IMR-90 (cell line): ENCODE measurements around the gene TENT4B. TPM values are rescaled to one million over a fixed set of nuclear protein-coding genes. Genes with fewer than 3 reads are reported as not detected.

Experiments
- ATAC-seq: fragments of 200-7000 bp; cut with Tn5 transposase; 2 replicates; pipeline ENCODE4 v1.9.1; 2020; ENCODE audit warnings: low read depth, mild to moderate bottlenecking, moderate library complexity
- BruUV-seq: library from RNA; stranded (reverse); fragments of 400-500 nt; replicated peaks from 2 replicates; lab custom pipeline; 2021; lab: Mats Ljungman, UMichigan
- CTCF ChIA-PET: fragments of 300-600 bp; formaldehyde crosslinking; extraction: SDS; loops from one replicate; lab custom pipeline; 2021; ENCODE audit warnings: antibody characterized with exemption; lab: Yijun Ruan, JAX
- POLR2A ChIA-PET: fragments of 300-600 bp; sonication (Branson Sonifier 250); formaldehyde crosslinking; loops from one replicate; lab custom pipeline; 2022; ENCODE audit warnings: antibody characterized with exemption; ENCODE audit not compliant: unreplicated experiment; lab: Charles Lee
- DNase-seq: peaks from one replicate; pipeline ENCODE4 v3.0.0; 2013
- H2AFZ ChIP-seq: replicated peaks from 2 replicates; pipeline ENCODE3; 2013; ENCODE audit warnings: low read length, mild to moderate bottlenecking; ENCODE audit not compliant: poor library complexity
- H2AK5ac ChIP-seq: 2 replicates; pipeline ENCODE4 v1.6.1; 2013; ENCODE audit warnings: low read depth, low read length, inconsistent platforms
- H2AK9ac ChIP-seq: replicated peaks from 2 replicates; pipeline ENCODE3; 2013; ENCODE audit warnings: mild to moderate bottlenecking, low read depth, low read length, moderate library complexity; ENCODE audit not compliant: poor library complexity
- H2BK120ac ChIP-seq: 2 replicates; pipeline ENCODE4 v1.6.1; 2013; ENCODE audit warnings: low read depth, low read length, inconsistent platforms
- H2BK15ac ChIP-seq: 3 replicates; pipeline ENCODE4 v1.6.1; 2013; ENCODE audit warnings: low read depth, low read length, inconsistent platforms
- H2BK20ac ChIP-seq: 2 replicates; pipeline ENCODE4 v1.6.1; 2013; ENCODE audit warnings: low read depth, mild to moderate bottlenecking, inconsistent platforms, low read length, moderate library complexity
- H2BK5ac ChIP-seq: 2 replicates; pipeline ENCODE4 v1.6.1; 2013; ENCODE audit warnings: mild to moderate bottlenecking, low read depth, low read length, inconsistent platforms; ENCODE audit not compliant: poor library complexity, severe bottlenecking
- H3K14ac ChIP-seq: replicated peaks from 2 replicates; pipeline ENCODE4 v1.6.1; 2013; ENCODE audit warnings: low read depth, low read length, inconsistent platforms
- H3K18ac ChIP-seq: 2 replicates; pipeline ENCODE4 v1.6.1; 2013; ENCODE audit warnings: low read depth, low read length, control low read depth
- H3K23ac ChIP-seq: 2 replicates; pipeline ENCODE4 v1.6.1; 2013; ENCODE audit warnings: low read depth, low read length, inconsistent platforms
- H3K27ac ChIP-seq: 2 replicates; pipeline ENCODE4 v1.5.1; 2013; ENCODE audit warnings: mild to moderate bottlenecking, control low read depth, low read length; ENCODE audit not compliant: insufficient read depth
- H3K27me3 ChIP-seq: 2 replicates; pipeline ENCODE4 v1.6.1; 2013; ENCODE audit warnings: low read length; ENCODE audit not compliant: control insufficient read depth, insufficient read depth
- H3K36me3 ChIP-seq: 2 replicates; pipeline ENCODE4 v1.6.1; 2013; ENCODE audit warnings: low read length, mixed read lengths; ENCODE audit not compliant: control insufficient read depth, insufficient read depth
- H3K4ac ChIP-seq: 2 replicates; pipeline ENCODE4 v1.6.1; 2013; ENCODE audit warnings: low read depth, low read length, inconsistent platforms
- H3K4me1 ChIP-seq: 2 replicates; pipeline ENCODE4 v1.6.1; 2013; ENCODE audit warnings: low read length, mixed read lengths; ENCODE audit not compliant: control insufficient read depth, insufficient read depth
- H3K4me2 ChIP-seq: 2 replicates; pipeline ENCODE4 v1.6.1; 2013; ENCODE audit warnings: low read depth, mild to moderate bottlenecking, control low read depth, low read length, moderate library complexity
- H3K4me3 ChIP-seq: 2 replicates; pipeline ENCODE4 v1.5.1; 2013; ENCODE audit warnings: low read depth, mild to moderate bottlenecking, control low read depth, low read length, moderate library complexity; ENCODE audit not compliant: insufficient read depth
- H3K56ac ChIP-seq: 2 replicates; pipeline ENCODE4 v1.6.1; 2013; ENCODE audit warnings: low read length, inconsistent platforms; ENCODE audit not compliant: insufficient read depth; ENCODE audit errors: extremely low read depth
- H3K79me1 ChIP-seq, 2 experiments: 2 replicates each; pipeline ENCODE4 v1.6.1; 2013; ENCODE audit warnings: low read length in 2 of 2, inconsistent platforms in 1 of 2, low read depth in 1 of 2
- H3K9ac ChIP-seq: 2 replicates; pipeline ENCODE4 v1.6.1; 2013; ENCODE audit warnings: low read depth, low read length, control low read depth
- H3K9me1 ChIP-seq: 2 replicates; pipeline ENCODE4 v1.6.1; 2013; ENCODE audit warnings: low read length, inconsistent platforms; ENCODE audit not compliant: insufficient read depth
- H3K9me3 ChIP-seq: 2 replicates; pipeline ENCODE4 v1.6.1; 2013; ENCODE audit warnings: low read length; ENCODE audit not compliant: control insufficient read depth, insufficient read depth
- H4K20me1 ChIP-seq: 2 replicates; pipeline ENCODE4 v1.6.1; 2013; ENCODE audit warnings: low read length, inconsistent platforms; ENCODE audit not compliant: insufficient read depth
- H4K5ac ChIP-seq: 2 replicates; pipeline ENCODE4 v1.6.1; 2013; ENCODE audit warnings: mild to moderate bottlenecking, low read depth, low read length, control low read depth
- H4K8ac ChIP-seq, 2 experiments: 2 replicates each; pipeline ENCODE4 v1.6.1; 2013; ENCODE audit warnings: low read depth in 2 of 2, low read length in 2 of 2, control low read depth in 1 of 2, inconsistent platforms in 1 of 2
- H4K91ac ChIP-seq: 2 replicates; pipeline ENCODE4 v1.6.1; 2013; ENCODE audit warnings: low read depth, low read length, inconsistent platforms; ENCODE audit not compliant: insufficient read depth
- MXI1 ChIP-seq: IDR thresholded peaks from 2 replicates; pipeline ENCODE4 v1.6.1; 2012; ENCODE audit warnings: low read depth, mild to moderate bottlenecking, low read length, moderate library complexity, borderline replicate concordance
- WGBS, 2 experiments: methylation state at CpG; one replicate each; pipeline versions ENCODE4 v1.1.5 to v1.1.7; 2013; ENCODE audit warnings: missing lambda C conversion rate in 2 of 2; ENCODE audit not compliant: insufficient read length in 1 of 2; ENCODE audit errors: extremely low coverage in 2 of 2; 5-methylcytosine and 5-hydroxymethylcytosine counted together
- dilution Hi-C: fragments of 300-500 bp; cut with HindIII; formaldehyde crosslinking; loops from one replicate; pipeline ENCODE4 v1.14.3; 2018; ENCODE audit warnings: low sequenced_read_pairs; ENCODE audit not compliant: unreplicated experiment
- in situ Hi-C: fragments of 300-500 bp; cut with MboI; formaldehyde crosslinking; loops from 3 replicates; pipeline ENCODE4 v1.14.3; 2019; ENCODE audit warnings: low sequenced_read_pairs, inconsistent platforms, mixed read lengths
- intact Hi-C: fragments of 100-400 bp; cut with micrococcal nuclease; formaldehyde crosslinking; loops from 2 replicates; pipeline ENCODE4 v1.10.0; 2022
- polyA plus RNA-seq, 3 experiments: library from polyadenylated mRNA; depleted of rRNA; stranded (reverse); fragments of >200 nt; gene quantifications; 2 replicates each; pipeline ENCODE4 v1.2.3, GENCODE V29; 2012; ENCODE audit warnings: low replicate concordance in 1 of 3
- total RNA-seq: library from RNA; depleted of rRNA; stranded (reverse); fragments of >200 nt; gene quantifications from 2 replicates; pipeline ENCODE4 v1.2.3, GENCODE V29; 2012

Gene TENT4B
- total and polyA plus RNA-seq, 2 of the 4 experiments (the other 2 are of a cell fraction): 4.1 to 7.0 TPM

DNA sequence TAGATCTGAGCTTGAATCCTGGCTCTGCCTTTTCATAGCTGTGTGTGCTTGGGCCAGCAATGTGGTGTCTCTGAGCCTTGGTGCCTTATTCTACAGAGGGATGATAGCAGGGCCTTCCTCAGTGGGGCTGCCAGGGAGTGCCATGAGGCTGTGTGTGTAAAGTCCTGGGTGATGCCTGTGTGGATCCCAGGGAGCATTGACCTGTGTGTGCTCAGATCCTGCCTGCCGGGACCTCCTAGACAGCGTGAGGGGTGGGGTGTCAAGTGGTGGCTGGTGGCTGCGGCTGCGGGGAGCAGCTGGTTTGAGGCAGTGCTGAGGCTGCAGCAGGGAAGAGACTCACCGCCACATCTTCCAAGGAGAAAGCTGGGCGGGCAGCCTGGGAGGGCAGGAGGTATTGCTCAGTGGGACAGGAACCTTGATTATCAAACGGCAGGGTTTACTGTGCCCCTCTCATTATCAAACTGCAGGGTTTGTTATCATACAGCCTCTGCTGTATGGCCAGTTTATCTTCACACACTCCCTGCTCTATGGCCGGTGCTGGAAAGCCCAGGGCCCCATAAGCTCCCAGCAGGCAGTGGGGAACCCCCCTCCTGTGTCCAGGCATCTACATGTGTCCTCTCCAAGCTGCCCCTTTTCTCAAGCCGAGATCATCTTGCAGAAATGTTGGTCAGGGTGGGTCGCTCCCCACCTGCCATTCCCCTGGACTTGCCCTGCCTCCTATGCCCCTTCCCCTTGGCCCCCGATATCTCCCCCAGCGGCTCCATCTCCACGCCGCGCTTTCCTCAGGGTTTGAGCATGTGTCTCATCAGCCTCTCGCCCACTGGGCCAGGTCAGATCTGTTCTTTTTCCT, 110.2 kb downstream of the TENT4B start:
- Histone ChIP-seq H2BK20ac (no peak overlapping the region), H4K20me1 (no peaks in the 10 kb centered on the region), H3K14ac (no peak overlapping the region), H3K27ac (no peak overlapping the region), H3K56ac (no peak overlapping the region), H3K4me2 (no peak overlapping the region), H2AFZ (no peak overlapping the region), H4K8ac (0 out of 4 replicates have a peak overlapping the region, but pooled peaks of 1 of the 2 experiments have one; percentile 10), H3K18ac (no peak overlapping the region), H3K23ac (no peak overlapping the region; the same call in 1 of the 2 replicates), H2BK120ac (peak overlapping the region; percentile 26; the same call in 1 of the 2 replicates), H2BK5ac (no peak overlapping the region), H3K9ac (no peak overlapping the region), H3K36me3 (no peaks in the 10 kb centered on the region), H3K4me1 (peaks cover 24% of the 10 kb centered on the region), H2AK5ac (peak overlapping the region; percentile 51; the same call in 1 of the 2 replicates), H3K9me3 (peaks cover 4% of the 10 kb centered on the region), H3K9me1 (peaks cover 13% of the 10 kb centered on the region; the same call in 1 of the 2 replicates), H2AK9ac (no peak overlapping the region), H4K91ac (peak overlapping the region; percentile 35), H4K5ac (no peak overlapping the region), H3K4ac (peak overlapping the region; percentile 59), H3K27me3 (peaks cover 6% of the 10 kb centered on the region), H3K4me3 (no peak overlapping the region), H2BK15ac (peak overlapping the region; percentile 17; the same call in 1 of the 3 replicates), H3K79me1 (peaks cover 14 to 25% of the 10 kb centered on the region in 2 experiments; a peak in 3 of 4 replicates)
- DNase-seq (no peak), ATAC-seq (no peak)
- WGBS, 2 experiments: 83% methylated on average over 9 of the region's 16 CpGs; no CpG with 5 or more reads in 1 of the 2 experiments
- dilution Hi-C loops: no loop called here
- CTCF ChIA-PET: no interaction called here
- POLR2A ChIA-PET: no interaction called here
- BruUV-seq: no TSS peak
- no peak for TF ChIP-seq MXI1
- in situ Hi-C loops: no loop called here
- intact Hi-C loops: no loop called here
